ENCODE results near the gene TMEM184A. TPM values are rescaled to one million over a fixed set of nuclear protein-coding genes. Genes with fewer than 3 reads are reported as not detected.

The TMEM184A gene
- total and polyA plus RNA-seq, 2 of the 8 experiments (the other 6 are each of a cell fraction or from before 2014, with no cell fraction given) = 1.8 to 2.1 TPM

GRCh38 chr7:1509226-1509625, 46.8 kb downstream of the TMEM184A start (continued):
- no peak for TF ChIP-seq CHD7 (IDR thresholded peaks at IDR 0.05; ENCODE audit: insufficient replicate concordance, low read length)
- TF ChIP-seq POU5F1 (IDR thresholded peaks at IDR 0.05; ENCODE audit: low read depth, low read length) = no peak
- TF ChIP-seq RBBP5 (IDR thresholded peaks at IDR 0.05; ENCODE audit: borderline replicate concordance, low read depth, low read length) = no peak
- no peak for TF ChIP-seq HDAC2 (IDR thresholded peaks at IDR 0.05; ENCODE audit: borderline replicate concordance in 1 of 2, low read depth in 2 of 2, low read length in 2 of 2)
- no peak for TF ChIP-seq TAF1 (IDR thresholded peaks at IDR 0.05; ENCODE audit: low read depth, low read length)
- no peak for TF ChIP-seq SUZ12 (IDR thresholded peaks at IDR 0.05; ENCODE audit: low read length)
